Neural cell (in vitro differentiated cells): ENCODE results near the gene PUS7. TPM values are rescaled to one million over a fixed set of nuclear protein-coding genes. Genes with fewer than 3 reads are reported as not detected.

Source experiments
- H2AFZ ChIP-seq: fragments of 200-600, 300-800 bp; sonication (generic), shearing (Covaris generic); 2 replicates; pipeline ENCODE4 v1.6.0; 2014; ENCODE audit warnings: low read depth, mild to moderate bottlenecking, antibody characterized with exemption, low read length, moderate library complexity
- H3F3A ChIP-seq: fragments of 200-600 bp; shearing (Covaris generic); 2 replicates; pipeline ENCODE4 v1.6.1; 2016; ENCODE audit warnings: mild to moderate bottlenecking, moderate library complexity, mixed read lengths, antibody characterized with exemption, low read length; ENCODE audit not compliant: insufficient read depth, poor library complexity, severe bottlenecking
- H3K27ac ChIP-seq: fragments of 200-600, 300-800 bp; sonication (generic), shearing (Covaris generic); 2 replicates; pipeline ENCODE4 v1.5.1; 2014; ENCODE audit warnings: mild to moderate bottlenecking, low read length, moderate library complexity
- H3K27me3 ChIP-seq: fragments of 300-800, 200-600 bp; sonication (generic), shearing (Covaris generic); 2 replicates; pipeline ENCODE4 v1.6.0; 2014; ENCODE audit warnings: mild to moderate bottlenecking, low read depth, low read length, moderate library complexity; ENCODE audit not compliant: insufficient read depth
- H3K36me3 ChIP-seq: fragments of 300-800, 200-600 bp; sonication (generic), shearing (Covaris generic); 2 replicates; pipeline ENCODE4 v1.5.1; 2014; ENCODE audit warnings: mild to moderate bottlenecking, antibody characterized with exemption, low read length, moderate library complexity; ENCODE audit not compliant: insufficient read depth
- H3K4me2 ChIP-seq: fragments of 300-800, 200-600 bp; sonication (generic), shearing (Covaris generic); 2 replicates; pipeline ENCODE4 v1.6.0; 2014; ENCODE audit warnings: mild to moderate bottlenecking, low read length
- H3K4me3 ChIP-seq: fragments of 300-800, 200-600 bp; sonication (generic), shearing (Covaris generic); 2 replicates; pipeline ENCODE4 v1.5.1; 2014; ENCODE audit warnings: mild to moderate bottlenecking, low read length, moderate library complexity
- H3K79me2 ChIP-seq: fragments of 200-600 bp; shearing (Covaris generic); replicated peaks from 2 replicates; pipeline ENCODE4 v1.6.0; 2014; ENCODE audit warnings: mild to moderate bottlenecking, low read length, moderate library complexity; ENCODE audit not compliant: insufficient read depth
- H3K9ac ChIP-seq: fragments of 300-800, 200-600 bp; sonication (generic), shearing (Covaris generic); 2 replicates; pipeline ENCODE4 v1.6.1; 2016; ENCODE audit warnings: mild to moderate bottlenecking, low read length, mixed read lengths
- H3K9me2 ChIP-seq: fragments of 200-600 bp; shearing (Covaris generic); 2 replicates; pipeline ENCODE4 v1.6.1; 2016; ENCODE audit warnings: mild to moderate bottlenecking, low read length, mixed read lengths; ENCODE audit not compliant: insufficient read depth
- H3K9me3 ChIP-seq: fragments of 200-600, 300-800 bp; sonication (generic), shearing (Covaris generic); 2 replicates; pipeline ENCODE4 v1.6.1; 2016; ENCODE audit warnings: mild to moderate bottlenecking, mixed run types, low read length, moderate library complexity, mixed read lengths
- H4K20me1 ChIP-seq: fragments of 200-600 bp; shearing (Covaris generic); 2 replicates; pipeline ENCODE4 v1.6.1; 2016; ENCODE audit warnings: mild to moderate bottlenecking, mixed run types; ENCODE audit not compliant: insufficient read depth
- EP300 ChIP-seq: fragments of 450-650 bp; conservative IDR thresholded peaks from 2 replicates; pipeline ENCODE4 v1.6.1; 2014; ENCODE audit warnings: antibody characterized with exemption, mild to moderate bottlenecking, moderate library complexity; ENCODE audit not compliant: poor library complexity, severe bottlenecking
- EZH2 ChIP-seq: fragments of 200-600, 300-800 bp; shearing (Covaris generic), sonication (generic); IDR thresholded peaks from 2 replicates; pipeline ENCODE4 v1.6.1; 2014; ENCODE audit warnings: antibody characterized with exemption, low read length, borderline replicate concordance, mild to moderate bottlenecking; ENCODE audit not compliant: insufficient read depth, poor library complexity, severe bottlenecking
- MXI1 ChIP-seq: fragments of 450-650 bp; conservative IDR thresholded peaks from 2 replicates; pipeline ENCODE4 v1.6.1; 2014; ENCODE audit warnings: antibody characterized with exemption, mild to moderate bottlenecking; ENCODE audit not compliant: poor library complexity, severe bottlenecking
- POLR2AphosphoS5 ChIP-seq: IDR thresholded peaks from 2 replicates; pipeline ENCODE4 v1.6.1; 2012
- RAD21 ChIP-seq: fragments of 450-650 bp; conservative IDR thresholded peaks from 2 replicates; pipeline ENCODE4 v1.6.1; 2014; ENCODE audit warnings: antibody characterized with exemption, mild to moderate bottlenecking, moderate library complexity
- SMC3 ChIP-seq: fragments of 450-650 bp; conservative IDR thresholded peaks from 2 replicates; pipeline ENCODE4 v1.6.1; 2014; ENCODE audit warnings: antibody characterized with exemption, mild to moderate bottlenecking, moderate library complexity; ENCODE audit not compliant: poor library complexity
- TAF1 ChIP-seq: IDR thresholded peaks from 2 replicates; pipeline ENCODE4 v1.6.1; 2012; ENCODE audit warnings: low read depth
- polyA plus RNA-seq: library from polyadenylated mRNA; depleted of rRNA; stranded (reverse); fragments of >200 nt; gene quantifications from 2 replicates; pipeline ENCODE4 v1.2.3, GENCODE V29; 2014
- TF ChIP-seq, protein P1 (sequence below): fragments of 450-650 bp; IDR thresholded peaks from 2 replicates; pipeline ENCODE4 v1.5.1; 2014; ENCODE audit warnings: antibody characterized with exemption, mild to moderate bottlenecking, moderate library complexity; ENCODE audit not compliant: poor library complexity, severe bottlenecking
- TF ChIP-seq, protein P2 (sequence below): IDR thresholded peaks from 2 replicates; pipeline ENCODE4 v1.6.1; 2012; ENCODE audit warnings: borderline replicate concordance

PUS7 gene
- polyA plus RNA-seq, 1 donor from 2014 or later = 7.5 TPM

GRCh38 chr7:105426606-105427146 is 95.4 kb downstream of the PUS7 start:
- no peak overlapping the region for H3K4me2 ChIP-seq
- H4K20me1 ChIP-seq = no peaks in the 10 kb centered on the region
- H3K36me3 ChIP-seq = no peaks in the 10 kb centered on the region
- no peak overlapping the region for H3K9ac ChIP-seq
- TF ChIP-seq POLR2AphosphoS5 = no peak
- TF ChIP-seq RAD21 = no peak
- TF ChIP-seq, protein P1, sequence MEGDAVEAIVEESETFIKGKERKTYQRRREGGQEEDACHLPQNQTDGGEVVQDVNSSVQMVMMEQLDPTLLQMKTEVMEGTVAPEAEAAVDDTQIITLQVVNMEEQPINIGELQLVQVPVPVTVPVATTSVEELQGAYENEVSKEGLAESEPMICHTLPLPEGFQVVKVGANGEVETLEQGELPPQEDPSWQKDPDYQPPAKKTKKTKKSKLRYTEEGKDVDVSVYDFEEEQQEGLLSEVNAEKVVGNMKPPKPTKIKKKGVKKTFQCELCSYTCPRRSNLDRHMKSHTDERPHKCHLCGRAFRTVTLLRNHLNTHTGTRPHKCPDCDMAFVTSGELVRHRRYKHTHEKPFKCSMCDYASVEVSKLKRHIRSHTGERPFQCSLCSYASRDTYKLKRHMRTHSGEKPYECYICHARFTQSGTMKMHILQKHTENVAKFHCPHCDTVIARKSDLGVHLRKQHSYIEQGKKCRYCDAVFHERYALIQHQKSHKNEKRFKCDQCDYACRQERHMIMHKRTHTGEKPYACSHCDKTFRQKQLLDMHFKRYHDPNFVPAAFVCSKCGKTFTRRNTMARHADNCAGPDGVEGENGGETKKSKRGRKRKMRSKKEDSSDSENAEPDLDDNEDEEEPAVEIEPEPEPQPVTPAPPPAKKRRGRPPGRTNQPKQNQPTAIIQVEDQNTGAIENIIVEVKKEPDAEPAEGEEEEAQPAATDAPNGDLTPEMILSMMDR = no peak
- no peak for TF ChIP-seq EZH2
- TF ChIP-seq, protein P2, sequence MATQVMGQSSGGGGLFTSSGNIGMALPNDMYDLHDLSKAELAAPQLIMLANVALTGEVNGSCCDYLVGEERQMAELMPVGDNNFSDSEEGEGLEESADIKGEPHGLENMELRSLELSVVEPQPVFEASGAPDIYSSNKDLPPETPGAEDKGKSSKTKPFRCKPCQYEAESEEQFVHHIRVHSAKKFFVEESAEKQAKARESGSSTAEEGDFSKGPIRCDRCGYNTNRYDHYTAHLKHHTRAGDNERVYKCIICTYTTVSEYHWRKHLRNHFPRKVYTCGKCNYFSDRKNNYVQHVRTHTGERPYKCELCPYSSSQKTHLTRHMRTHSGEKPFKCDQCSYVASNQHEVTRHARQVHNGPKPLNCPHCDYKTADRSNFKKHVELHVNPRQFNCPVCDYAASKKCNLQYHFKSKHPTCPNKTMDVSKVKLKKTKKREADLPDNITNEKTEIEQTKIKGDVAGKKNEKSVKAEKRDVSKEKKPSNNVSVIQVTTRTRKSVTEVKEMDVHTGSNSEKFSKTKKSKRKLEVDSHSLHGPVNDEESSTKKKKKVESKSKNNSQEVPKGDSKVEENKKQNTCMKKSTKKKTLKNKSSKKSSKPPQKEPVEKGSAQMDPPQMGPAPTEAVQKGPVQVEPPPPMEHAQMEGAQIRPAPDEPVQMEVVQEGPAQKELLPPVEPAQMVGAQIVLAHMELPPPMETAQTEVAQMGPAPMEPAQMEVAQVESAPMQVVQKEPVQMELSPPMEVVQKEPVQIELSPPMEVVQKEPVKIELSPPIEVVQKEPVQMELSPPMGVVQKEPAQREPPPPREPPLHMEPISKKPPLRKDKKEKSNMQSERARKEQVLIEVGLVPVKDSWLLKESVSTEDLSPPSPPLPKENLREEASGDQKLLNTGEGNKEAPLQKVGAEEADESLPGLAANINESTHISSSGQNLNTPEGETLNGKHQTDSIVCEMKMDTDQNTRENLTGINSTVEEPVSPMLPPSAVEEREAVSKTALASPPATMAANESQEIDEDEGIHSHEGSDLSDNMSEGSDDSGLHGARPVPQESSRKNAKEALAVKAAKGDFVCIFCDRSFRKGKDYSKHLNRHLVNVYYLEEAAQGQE = no peak
- no peak for TF ChIP-seq MXI1
- TF ChIP-seq SMC3 = no peak
- TF ChIP-seq TAF1 = no peak
- TF ChIP-seq EP300 = no peak
- no peaks in the 10 kb centered on the region for H3K9me2 ChIP-seq
- H3F3A ChIP-seq = no peaks in the 10 kb centered on the region
- H3K27me3 ChIP-seq = no peaks in the 10 kb centered on the region
- H3K9me3 ChIP-seq = no peaks in the 10 kb centered on the region
- H3K4me3 ChIP-seq = no peak overlapping the region
- H3K27ac ChIP-seq = no peak overlapping the region
- H2AFZ ChIP-seq = no peak overlapping the region
- H3K79me2 ChIP-seq = no peaks in the 10 kb centered on the region

- no peaks in the 10 kb centered on the region for H3K79me2 ChIP-seq
- no peak overlapping the region for H3K4me2 ChIP-seq
- H3K9ac ChIP-seq = no peak overlapping the region
- H3F3A ChIP-seq = no peaks in the 10 kb centered on the region
- no peaks in the 10 kb centered on the region for H3K36me3 ChIP-seq
- no peaks in the 10 kb centered on the region for H3K27me3 ChIP-seq
- no peak overlapping the region for H3K4me3 ChIP-seq
- no peak for TF ChIP-seq SMC3
- TF ChIP-seq TAF1 = no peak
- TF ChIP-seq, protein P1 = no peak
- no peak for TF ChIP-seq MXI1
- no peak for TF ChIP-seq EZH2
- no peak for TF ChIP-seq RAD21
- TF ChIP-seq POLR2AphosphoS5 = no peak
- TF ChIP-seq, protein P2 = no peak
- no peak for TF ChIP-seq EP300
- H3K9me3 ChIP-seq = no peaks in the 10 kb centered on the region
- H4K20me1 ChIP-seq = no peaks in the 10 kb centered on the region
- no peak overlapping the region for H2AFZ ChIP-seq
- no peaks in the 10 kb centered on the region for H3K9me2 ChIP-seq
- no peak overlapping the region for H3K27ac ChIP-seq
These were observed 98.1 kb downstream of the PUS7 start for GRCh38 chr7:105423987-105424386.
